ENCODE results near the gene PLEKHH1. TPM values are rescaled to one million over a fixed set of nuclear protein-coding genes. Genes with fewer than 3 reads are reported as not detected.

Gene PLEKHH1
- total and polyA plus RNA-seq, 3 experiments from 2014 or later, result 0.77 to 0.86 TPM; not detected in 1

- H3K27me3 Mint-ChIP-seq, result peaks cover 3 to 4% of the 10 kb centered on the region in 2 donors
- no peak overlapping the region for H3K27ac Mint-ChIP-seq
- H3K36me3 Mint-ChIP-seq, result no peaks in the 10 kb centered on the region
- no peak for DNase-seq
- H3K4me1 Mint-ChIP-seq, result no peaks in the 10 kb centered on the region
- Histone ChIP-seq H3K27ac (ENCODE audit: low read depth, low read length) (no peak overlapping the region), H3K4me3 (ENCODE audit: low read length) (no peak overlapping the region), H3K27me3 (ENCODE audit: insufficient read depth, low read length, poor library complexity, severe bottlenecking) (no peaks in the 10 kb centered on the region), H3K9me3 (ENCODE audit: low read length) (no peaks in the 10 kb centered on the region), H3K36me3 (ENCODE audit: insufficient read depth, low read length) (no peaks in the 10 kb centered on the region), H3K4me1 (ENCODE audit: insufficient read depth, low read length) (no peaks in the 10 kb centered on the region)
- ChIA-PET CTCF (interaction anchor here (1.9 to 2.3 kb wide), 2 partner anchors 12 to 132 kb away, joined by 5 to 6 read pairs; no protein-coding TSS in a partner anchor), POLR2A (no interaction called here)
- H3K4me3 Mint-ChIP-seq, result no peak overlapping the region
- no peaks in the 10 kb centered on the region for H3K9me3 Mint-ChIP-seq
These were observed 26.5 kb downstream of the PLEKHH1 start for GRCh38 chr14:67559639-67560038.

- Histone ChIP-seq H3K9me3 (ENCODE audit: low read length) (no peaks in the 10 kb centered on the region), H3K27ac (ENCODE audit: low read depth, low read length) (no peak overlapping the region), H3K27me3 (ENCODE audit: insufficient read depth, low read length, poor library complexity, severe bottlenecking) (no peaks in the 10 kb centered on the region), H3K4me1 (ENCODE audit: insufficient read depth, low read length) (no peaks in the 10 kb centered on the region), H3K36me3 (ENCODE audit: insufficient read depth, low read length) (no peaks in the 10 kb centered on the region), H3K4me3 (ENCODE audit: low read length) (no peak overlapping the region)
- H3K4me1 Mint-ChIP-seq, result no peaks in the 10 kb centered on the region
- H3K9me3 Mint-ChIP-seq, result no peaks in the 10 kb centered on the region
- no peak for DNase-seq
- POLR2A ChIA-PET, result no interaction called here
- no peak overlapping the region for H3K4me3 Mint-ChIP-seq
- H3K36me3 Mint-ChIP-seq, result no peaks in the 10 kb centered on the region
- H3K27ac Mint-ChIP-seq, result no peak overlapping the region
- CTCF ChIA-PET, result interaction anchor here (1.0 to 12.8 kb wide), 5 partner anchors 9 to 135 kb away, joined by 3 to 263 read pairs (median 6); no protein-coding TSS in a partner anchor
- peaks cover 0 to 4% of the 10 kb centered on the region in 2 donors for H3K27me3 Mint-ChIP-seq
These were observed 29.1 kb downstream of the PLEKHH1 start for GRCh38 chr14:67562025-67562775.

- peaks cover 0 to 4% of the 10 kb centered on the region in 2 donors for H3K27me3 Mint-ChIP-seq
- Histone ChIP-seq H3K27me3 (ENCODE audit: insufficient read depth, low read length, poor library complexity, severe bottlenecking) (no peaks in the 10 kb centered on the region), H3K4me3 (ENCODE audit: low read length) (no peak overlapping the region), H3K27ac (ENCODE audit: low read depth, low read length) (no peak overlapping the region), H3K9me3 (ENCODE audit: low read length) (no peaks in the 10 kb centered on the region), H3K36me3 (ENCODE audit: insufficient read depth, low read length) (no peaks in the 10 kb centered on the region), H3K4me1 (ENCODE audit: insufficient read depth, low read length) (no peaks in the 10 kb centered on the region)
- ChIA-PET CTCF (interaction anchor here (1.0 to 12.8 kb wide), 4 partner anchors 8 to 136 kb away, joined by 3 to 263 read pairs (median 6); no protein-coding TSS in a partner anchor), POLR2A (no interaction called here)
- H3K4me1 Mint-ChIP-seq, result no peaks in the 10 kb centered on the region
- no peak overlapping the region for H3K4me3 Mint-ChIP-seq
- no peaks in the 10 kb centered on the region for H3K36me3 Mint-ChIP-seq
- H3K9me3 Mint-ChIP-seq, result no peaks in the 10 kb centered on the region
- no peak overlapping the region for H3K27ac Mint-ChIP-seq
- DNase-seq, result no peak
These were observed 29.7 kb downstream of the PLEKHH1 start for GRCh38 chr14:67562776-67563150.

GRCh38 chr14:67564236-67564635 lies 31.1 kb downstream of the PLEKHH1 start:
- no peaks in the 10 kb centered on the region for H3K4me1 ChIP-seq (ENCODE audit: insufficient read depth, low read length)
- Mint-ChIP-seq H3K4me3 (no peak overlapping the region), H3K36me3 (no peaks in the 10 kb centered on the region), H3K4me1 (no peaks in the 10 kb centered on the region), H3K27me3 (peaks cover 0 to 4% of the 10 kb centered on the region in 2 donors), H3K27ac (peak overlapping the region in 2 of 8 donors; percentile 44 to 52), H3K9me3 (no peaks in the 10 kb centered on the region)
- H3K27me3 ChIP-seq (ENCODE audit: insufficient read depth, low read length, poor library complexity, severe bottlenecking), result no peaks in the 10 kb centered on the region
- no peak overlapping the region for H3K4me3 ChIP-seq (ENCODE audit: low read length)
- CTCF ChIA-PET, result interaction anchor here (1.0 to 12.8 kb wide), 2 partner anchors 77 to 137 kb away, joined by 3 to 263 read pairs; no protein-coding TSS in a partner anchor
- H3K27ac ChIP-seq (ENCODE audit: low read depth, low read length), result no peak overlapping the region
- DNase-seq, result no peak
- POLR2A ChIA-PET, result no interaction called here
- no peaks in the 10 kb centered on the region for H3K36me3 ChIP-seq (ENCODE audit: insufficient read depth, low read length)
- H3K9me3 ChIP-seq (ENCODE audit: low read length), result no peaks in the 10 kb centered on the region

- Histone ChIP-seq H3K4me1 (ENCODE audit: insufficient read depth, low read length) (no peaks in the 10 kb centered on the region), H3K9me3 (ENCODE audit: low read length) (no peaks in the 10 kb centered on the region), H3K36me3 (ENCODE audit: insufficient read depth, low read length) (no peaks in the 10 kb centered on the region), H3K27me3 (ENCODE audit: insufficient read depth, low read length, poor library complexity, severe bottlenecking) (no peaks in the 10 kb centered on the region), H3K27ac (ENCODE audit: low read depth, low read length) (no peak overlapping the region), H3K4me3 (ENCODE audit: low read length) (no peak overlapping the region)
- ChIA-PET CTCF (interaction anchor here (12.8 kb wide), 1 partner anchor 140 kb away, joined by 263 read pairs; no protein-coding TSS in a partner anchor), POLR2A (no interaction called here)
- Mint-ChIP-seq H3K9me3 (no peaks in the 10 kb centered on the region), H3K27ac (no peak overlapping the region), H3K36me3 (no peaks in the 10 kb centered on the region), H3K4me3 (no peak overlapping the region), H3K27me3 (peaks cover 5% of the 10 kb centered on the region in 2 donors), H3K4me1 (no peaks in the 10 kb centered on the region)
- DNase-seq, result no peak
These were observed 33.8 kb downstream of the PLEKHH1 start for GRCh38 chr14:67566908-67567307.

GRCh38 chr14:67567654-67568053 lies 34.6 kb downstream of the PLEKHH1 start:
- CTCF ChIA-PET, result interaction anchor here (0.5 to 12.8 kb wide), 4 partner anchors 14 to 1208 kb away, joined by 3 to 263 read pairs (median 3); no protein-coding TSS in a partner anchor
- H3K9me3 Mint-ChIP-seq, result no peaks in the 10 kb centered on the region
- H3K27me3 ChIP-seq (ENCODE audit: insufficient read depth, low read length, poor library complexity, severe bottlenecking), result no peaks in the 10 kb centered on the region
- H3K27me3 Mint-ChIP-seq, result peaks cover 5% of the 10 kb centered on the region in 2 donors
- H3K9me3 ChIP-seq (ENCODE audit: low read length), result no peaks in the 10 kb centered on the region
- H3K4me3 ChIP-seq (ENCODE audit: low read length), result no peak overlapping the region
- no peak overlapping the region for H3K27ac ChIP-seq (ENCODE audit: low read depth, low read length)
- H3K4me3 Mint-ChIP-seq, result no peak overlapping the region
- no peaks in the 10 kb centered on the region for H3K4me1 Mint-ChIP-seq
- no peak overlapping the region for H3K27ac Mint-ChIP-seq
- H3K36me3 Mint-ChIP-seq, result no peaks in the 10 kb centered on the region
- H3K36me3 ChIP-seq (ENCODE audit: insufficient read depth, low read length), result no peaks in the 10 kb centered on the region
- no peaks in the 10 kb centered on the region for H3K4me1 ChIP-seq (ENCODE audit: insufficient read depth, low read length)
- no peak for DNase-seq
- POLR2A ChIA-PET, result no interaction called here

GRCh38 chr14:67569011-67569650 lies 36.0 kb downstream of the PLEKHH1 start:
- Histone ChIP-seq H3K4me3 (ENCODE audit: low read length) (no peak overlapping the region), H3K27ac (ENCODE audit: low read depth, low read length) (no peak overlapping the region), H3K4me1 (ENCODE audit: insufficient read depth, low read length) (no peaks in the 10 kb centered on the region), H3K36me3 (ENCODE audit: insufficient read depth, low read length) (no peaks in the 10 kb centered on the region), H3K9me3 (ENCODE audit: low read length) (no peaks in the 10 kb centered on the region), H3K27me3 (ENCODE audit: insufficient read depth, low read length, poor library complexity, severe bottlenecking) (no peaks in the 10 kb centered on the region)
- Mint-ChIP-seq H3K36me3 (no peaks in the 10 kb centered on the region), H3K27ac (no peak overlapping the region), H3K4me1 (no peaks in the 10 kb centered on the region), H3K27me3 (peaks cover 5% of the 10 kb centered on the region in 2 donors), H3K9me3 (no peaks in the 10 kb centered on the region), H3K4me3 (no peak overlapping the region)
- DNase-seq, result no peak
- ChIA-PET CTCF (interaction anchor here (12.8 kb wide), 1 partner anchor 142 kb away, joined by 263 read pairs; no protein-coding TSS in a partner anchor), POLR2A (no interaction called here)

- Mint-ChIP-seq H3K27ac (no peak overlapping the region), H3K4me3 (no peak overlapping the region), H3K4me1 (no peaks in the 10 kb centered on the region), H3K27me3 (peaks cover 5% of the 10 kb centered on the region in 2 donors), H3K9me3 (no peaks in the 10 kb centered on the region), H3K36me3 (no peaks in the 10 kb centered on the region)
- Histone ChIP-seq H3K27me3 (ENCODE audit: insufficient read depth, low read length, poor library complexity, severe bottlenecking) (no peaks in the 10 kb centered on the region), H3K36me3 (ENCODE audit: insufficient read depth, low read length) (no peaks in the 10 kb centered on the region), H3K4me1 (ENCODE audit: insufficient read depth, low read length) (no peaks in the 10 kb centered on the region), H3K4me3 (ENCODE audit: low read length) (no peak overlapping the region), H3K9me3 (ENCODE audit: low read length) (no peaks in the 10 kb centered on the region), H3K27ac (ENCODE audit: low read depth, low read length) (no peak overlapping the region)
- ChIA-PET POLR2A (no interaction called here), CTCF (interaction anchor here (1.5 to 12.8 kb wide), 6 partner anchors 11 to 143 kb away, joined by 3 to 263 read pairs (median 20); no protein-coding TSS in a partner anchor)
- no peak for DNase-seq
These were observed 36.7 kb downstream of the PLEKHH1 start for GRCh38 chr14:67569651-67570290.

Measured in CD8-positive, alpha-beta memory T cell (primary cell).